ENCODE data around the gene HES3. TPM values are rescaled to one million over a fixed set of nuclear protein-coding genes. Genes with fewer than 3 reads are reported as not detected.

HES3 gene
- total RNA-seq, 1 experiment from 2014 or later: not detected

- H3K4me3 ChIP-seq (replicated peaks in 1 of 2; ENCODE audit: low read depth in 1 of 2, low read length in 2 of 2): no peak overlapping the region
- H4K20me1 ChIP-seq (ENCODE audit: insufficient read depth): no peaks in the 10 kb centered on the region
- H3K27ac ChIP-seq (ENCODE audit: low read depth, low read length): no peak overlapping the region
- ATAC-seq: no peak
- POLR2A ChIA-PET: no interaction called here
- CTCF ChIA-PET: no interaction called here
- H3K27me3 ChIP-seq (ENCODE audit: insufficient read depth, low read length): no peaks in the 10 kb centered on the region
- no peak overlapping the region for H3K4me2 ChIP-seq (ENCODE audit: low read length)
- H3K9me3 ChIP-seq (ENCODE audit: control insufficient read depth in 1 of 2, insufficient read depth in 1 of 2, low read depth in 1 of 2, low read length in 2 of 2): no peaks in the 10 kb centered on the region
- intact Hi-C loops (cut with micrococcal nuclease): no loop called here
- H2AFZ ChIP-seq (ENCODE audit: low read depth, low read length, poor library complexity, severe bottlenecking): no peak overlapping the region
- no peak for DNase-seq (ENCODE audit: low read depth, low spot score)
- H3K79me2 ChIP-seq (ENCODE audit: insufficient read depth, low read length): no peaks in the 10 kb centered on the region
- TF ChIP-seq POLR2A (IDR thresholded peaks at IDR 0.05; ENCODE audit: borderline replicate concordance, extremely low read depth, insufficient read depth, insufficient read length): no peak
- TF ChIP-seq YY1 (IDR thresholded peaks at IDR 0.05; ENCODE audit: extremely low read depth, insufficient replicate concordance, low read depth, low read length): no peak
- no peak for TF ChIP-seq TCF7L2 (IDR thresholded peaks at IDR 0.05; ENCODE audit: borderline replicate concordance, extremely low read depth, insufficient read depth, insufficient read length)
- TF ChIP-seq ELF1 (IDR thresholded peaks at IDR 0.05; ENCODE audit: borderline replicate concordance, low read depth): no peak
- TF ChIP-seq SRF (IDR thresholded peaks at IDR 0.05; ENCODE audit: low read depth): no peak
- no peak for TF ChIP-seq POLR2AphosphoS5 (IDR thresholded peaks at IDR 0.05; ENCODE audit: low read depth, low read length)
- TF ChIP-seq ZFX (IDR thresholded peaks at IDR 0.05): no peak
- no peak for TF ChIP-seq RAD21 (IDR thresholded peaks at IDR 0.05; ENCODE audit: low read depth)
- TF ChIP-seq, protein P1, sequence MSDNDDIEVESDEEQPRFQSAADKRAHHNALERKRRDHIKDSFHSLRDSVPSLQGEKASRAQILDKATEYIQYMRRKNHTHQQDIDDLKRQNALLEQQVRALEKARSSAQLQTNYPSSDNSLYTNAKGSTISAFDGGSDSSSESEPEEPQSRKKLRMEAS (IDR thresholded peaks at IDR 0.05): no peak
- no peak for TF ChIP-seq CBX3 (IDR thresholded peaks at IDR 0.05; ENCODE audit: low read depth)
- no peak for TF ChIP-seq SP1 (IDR thresholded peaks at IDR 0.05; ENCODE audit: low read depth)
- TF ChIP-seq, protein P2, sequence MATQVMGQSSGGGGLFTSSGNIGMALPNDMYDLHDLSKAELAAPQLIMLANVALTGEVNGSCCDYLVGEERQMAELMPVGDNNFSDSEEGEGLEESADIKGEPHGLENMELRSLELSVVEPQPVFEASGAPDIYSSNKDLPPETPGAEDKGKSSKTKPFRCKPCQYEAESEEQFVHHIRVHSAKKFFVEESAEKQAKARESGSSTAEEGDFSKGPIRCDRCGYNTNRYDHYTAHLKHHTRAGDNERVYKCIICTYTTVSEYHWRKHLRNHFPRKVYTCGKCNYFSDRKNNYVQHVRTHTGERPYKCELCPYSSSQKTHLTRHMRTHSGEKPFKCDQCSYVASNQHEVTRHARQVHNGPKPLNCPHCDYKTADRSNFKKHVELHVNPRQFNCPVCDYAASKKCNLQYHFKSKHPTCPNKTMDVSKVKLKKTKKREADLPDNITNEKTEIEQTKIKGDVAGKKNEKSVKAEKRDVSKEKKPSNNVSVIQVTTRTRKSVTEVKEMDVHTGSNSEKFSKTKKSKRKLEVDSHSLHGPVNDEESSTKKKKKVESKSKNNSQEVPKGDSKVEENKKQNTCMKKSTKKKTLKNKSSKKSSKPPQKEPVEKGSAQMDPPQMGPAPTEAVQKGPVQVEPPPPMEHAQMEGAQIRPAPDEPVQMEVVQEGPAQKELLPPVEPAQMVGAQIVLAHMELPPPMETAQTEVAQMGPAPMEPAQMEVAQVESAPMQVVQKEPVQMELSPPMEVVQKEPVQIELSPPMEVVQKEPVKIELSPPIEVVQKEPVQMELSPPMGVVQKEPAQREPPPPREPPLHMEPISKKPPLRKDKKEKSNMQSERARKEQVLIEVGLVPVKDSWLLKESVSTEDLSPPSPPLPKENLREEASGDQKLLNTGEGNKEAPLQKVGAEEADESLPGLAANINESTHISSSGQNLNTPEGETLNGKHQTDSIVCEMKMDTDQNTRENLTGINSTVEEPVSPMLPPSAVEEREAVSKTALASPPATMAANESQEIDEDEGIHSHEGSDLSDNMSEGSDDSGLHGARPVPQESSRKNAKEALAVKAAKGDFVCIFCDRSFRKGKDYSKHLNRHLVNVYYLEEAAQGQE (IDR thresholded peaks at IDR 0.05; ENCODE audit: low read depth): no peak
- TF ChIP-seq, protein P3, sequence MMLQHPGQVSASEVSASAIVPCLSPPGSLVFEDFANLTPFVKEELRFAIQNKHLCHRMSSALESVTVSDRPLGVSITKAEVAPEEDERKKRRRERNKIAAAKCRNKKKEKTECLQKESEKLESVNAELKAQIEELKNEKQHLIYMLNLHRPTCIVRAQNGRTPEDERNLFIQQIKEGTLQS (IDR thresholded peaks at IDR 0.05): no peak
- TF ChIP-seq CTCF (IDR thresholded peaks at IDR 0.05 in 2 of 3, conservative IDR thresholded peaks at IDR 0.05 in 1 of 3; ENCODE audit: borderline replicate concordance in 1 of 3, insufficient read depth in 1 of 3, low read depth in 2 of 3, low read length in 2 of 3): no peak
- TF ChIP-seq SIN3A (IDR thresholded peaks at IDR 0.05; ENCODE audit: low read depth): no peak
- no peak for TF ChIP-seq FOSL1 (IDR thresholded peaks at IDR 0.05; ENCODE audit: low read depth)
- TF ChIP-seq EGR1 (IDR thresholded peaks at IDR 0.05; ENCODE audit: low read depth): no peak
- TF ChIP-seq ZBTB33 (IDR thresholded peaks at IDR 0.05; ENCODE audit: extremely low read depth, insufficient replicate concordance, low read length): no peak
- TF ChIP-seq JUND (IDR thresholded peaks at IDR 0.05): no peak
- TF ChIP-seq EZH2phosphoT487 (IDR thresholded peaks at IDR 0.05; ENCODE audit: borderline replicate concordance): no peak
- no peaks in the 10 kb centered on the region for H3K36me3 ChIP-seq (ENCODE audit: control insufficient read depth in 1 of 2, insufficient read depth in 2 of 2, low read length in 2 of 2)
- BruUV-seq (replicated peaks): no TSS peak
- RAD21 ChIA-PET (ENCODE audit: low non-redundant PET in 1 of 2, low total read pairs in 2 of 2, uncharacterized antibody in 2 of 2, unreplicated experiment in 2 of 2): no interaction called here
- no peaks in the 10 kb centered on the region for H3K9me2 ChIP-seq (ENCODE audit: insufficient read depth)
- no peaks in the 10 kb centered on the region for H3K4me1 ChIP-seq (ENCODE audit: control insufficient read depth in 1 of 2, insufficient read depth in 2 of 2, low read length in 2 of 2)
- H3K9ac ChIP-seq (ENCODE audit: low read length): no peak overlapping the region
Observed at GRCh38 chr1:6285336-6285735, 41.4 kb downstream of the HES3 start.
